HG02840 (cell line): ENCODE results near the gene TMEM132C.

ENCODE experiments used
- ATAC-seq: cut with Tn5 transposase; IDR thresholded peaks from one replicate; pipeline ENCODE4 v1.9.1; 2021; ENCODE audit warnings: mild to moderate bottlenecking, moderate library complexity, moderate number of reproducible peaks; ENCODE audit not compliant: unreplicated experiment, low FRiP score

Gene TMEM132C

GRCh38 chr12:128643155-128643554 is 376.2 kb downstream of the TMEM132C start:
- ATAC-seq: no peak

DNA sequence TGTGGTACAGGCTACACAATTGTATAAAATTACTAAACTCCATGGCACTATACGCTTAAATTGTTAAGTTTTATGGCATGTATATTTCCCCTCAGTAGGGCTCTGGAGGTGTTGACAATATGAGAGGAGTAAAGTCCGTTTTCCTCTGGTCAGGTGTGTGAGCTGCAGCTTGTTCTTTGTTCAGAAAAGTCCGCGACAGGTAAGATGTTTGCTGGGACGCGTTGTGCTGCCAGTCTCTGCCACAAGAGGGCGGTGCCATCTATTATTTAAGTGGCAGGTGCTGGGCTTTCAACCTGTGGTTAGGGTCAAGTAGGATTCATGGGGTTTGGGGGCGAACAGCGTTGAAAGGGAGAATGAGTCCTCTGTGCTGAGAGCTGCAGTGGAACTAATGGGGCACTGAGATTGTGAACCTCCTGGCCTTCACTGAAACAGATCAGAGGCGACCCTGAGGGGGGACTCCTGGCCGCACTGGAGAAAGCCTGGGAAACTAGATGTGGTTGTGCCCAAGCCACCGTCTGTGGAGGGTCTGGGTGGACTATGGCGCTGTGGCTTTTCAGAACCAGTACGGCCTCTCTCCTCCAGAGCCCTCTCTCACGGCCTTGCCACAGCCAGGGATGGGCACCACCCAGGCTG is 377.8 kb downstream of the TMEM132C start:
- no peak for ATAC-seq

- ATAC-seq: no peak
Observed at GRCh38 chr12:128649902-128650301, 382.9 kb downstream of the TMEM132C start.

GRCh38 chr12:128652136-128652751 is 385.3 kb downstream of the TMEM132C start:
- ATAC-seq: no peak

DNA sequence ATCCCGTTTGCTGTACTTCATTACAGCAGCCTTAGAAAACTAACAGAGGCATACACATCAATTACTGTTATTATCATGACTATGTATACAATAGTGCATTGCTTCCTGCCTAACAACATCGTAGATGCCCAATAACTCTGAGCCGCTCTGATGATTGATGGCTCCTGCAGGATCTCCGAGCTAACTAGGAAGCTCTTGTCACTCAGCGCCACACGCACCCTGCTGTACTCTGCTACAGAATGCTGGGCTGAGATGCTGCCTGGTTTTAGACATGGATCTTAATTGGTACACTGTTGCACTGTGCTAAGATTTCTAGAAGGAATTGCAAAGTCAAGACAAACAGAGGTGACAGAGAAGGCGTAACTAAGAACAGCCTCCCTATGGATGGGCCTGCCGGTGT is 387.5 kb downstream of the TMEM132C start:
- no peak for ATAC-seq

- ATAC-seq: no peak
Observed at GRCh38 chr12:128657378-128657777, 390.4 kb downstream of the TMEM132C start.

DNA sequence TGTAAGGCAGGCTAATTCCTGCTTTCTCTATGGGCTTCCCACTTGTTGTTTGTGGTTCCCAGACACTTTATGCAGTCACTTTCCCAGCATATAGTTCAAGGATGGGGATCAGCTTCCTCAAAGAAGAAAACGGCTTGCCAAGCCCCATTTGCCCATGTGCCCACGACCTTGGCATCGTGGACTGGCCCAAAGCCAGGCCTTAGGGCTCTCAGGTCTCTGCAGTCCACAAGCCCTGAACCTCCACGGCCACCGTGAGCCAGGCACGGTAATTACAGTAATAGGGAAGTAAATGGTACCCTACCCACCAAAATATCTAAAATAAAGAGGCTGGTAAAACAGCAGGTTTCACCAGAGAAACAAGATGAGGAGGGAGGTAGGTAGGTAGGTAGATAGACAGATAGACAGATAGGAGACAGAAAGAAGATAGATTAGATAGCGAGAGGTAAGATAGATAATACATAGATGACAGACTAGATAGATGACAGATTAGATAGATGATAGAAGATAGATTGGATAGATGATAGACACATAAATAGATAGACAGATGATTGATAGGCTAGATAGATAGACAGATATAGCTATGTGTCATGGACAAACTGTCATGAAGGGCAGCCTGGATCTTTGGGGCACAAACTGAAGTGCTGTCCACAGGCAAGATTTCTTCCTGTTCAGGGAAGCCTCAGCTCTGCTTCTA is 393.7 kb downstream of the TMEM132C start:
- no peak for ATAC-seq

- no peak for ATAC-seq
Observed at GRCh38 chr12:128661226-128661569, 394.2 kb downstream of the TMEM132C start.

- ATAC-seq: no peak
Observed at GRCh38 chr12:128662101-128662500, 395.1 kb downstream of the TMEM132C start.

DNA sequence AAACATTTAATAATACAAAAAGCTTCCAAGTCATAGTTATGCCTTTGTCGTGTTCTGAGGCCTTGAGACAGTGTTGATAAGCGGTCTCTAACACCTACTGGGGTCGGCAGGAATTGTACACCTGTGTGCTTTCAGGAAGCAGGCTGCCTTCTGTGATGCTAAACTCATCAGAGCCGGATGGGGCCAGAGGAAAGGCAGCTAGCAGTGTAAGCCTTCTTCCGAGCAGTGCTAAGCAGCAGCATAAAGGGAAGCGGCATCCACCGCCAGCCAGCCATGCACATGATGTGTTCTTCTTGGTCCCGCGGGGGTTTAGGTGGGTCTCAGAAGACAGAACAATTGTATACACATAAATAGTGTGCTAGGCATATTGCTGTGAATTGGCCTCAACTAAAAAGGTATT is 397.5 kb downstream of the TMEM132C start:
- no peak for ATAC-seq

DNA sequence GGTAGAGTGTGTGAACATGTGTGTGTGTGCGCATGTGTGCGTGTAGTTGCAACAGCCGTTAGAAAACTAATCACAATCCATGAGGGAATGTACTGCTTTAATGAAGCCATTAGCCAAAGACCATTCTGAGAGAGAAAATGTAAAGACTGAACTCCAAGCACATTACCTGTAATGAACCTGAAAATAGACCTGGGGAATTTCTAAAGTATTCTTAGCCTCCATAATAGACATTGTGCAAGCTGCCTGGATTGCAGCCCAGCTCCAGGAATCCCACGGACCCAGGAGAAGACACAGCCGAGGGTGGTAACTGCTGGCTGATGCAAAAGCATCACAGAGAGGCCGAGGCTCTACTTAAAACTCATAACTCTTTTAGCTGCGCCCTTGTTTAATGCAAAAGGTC is 400.2 kb downstream of the TMEM132C start:
- no peak for ATAC-seq

DNA sequence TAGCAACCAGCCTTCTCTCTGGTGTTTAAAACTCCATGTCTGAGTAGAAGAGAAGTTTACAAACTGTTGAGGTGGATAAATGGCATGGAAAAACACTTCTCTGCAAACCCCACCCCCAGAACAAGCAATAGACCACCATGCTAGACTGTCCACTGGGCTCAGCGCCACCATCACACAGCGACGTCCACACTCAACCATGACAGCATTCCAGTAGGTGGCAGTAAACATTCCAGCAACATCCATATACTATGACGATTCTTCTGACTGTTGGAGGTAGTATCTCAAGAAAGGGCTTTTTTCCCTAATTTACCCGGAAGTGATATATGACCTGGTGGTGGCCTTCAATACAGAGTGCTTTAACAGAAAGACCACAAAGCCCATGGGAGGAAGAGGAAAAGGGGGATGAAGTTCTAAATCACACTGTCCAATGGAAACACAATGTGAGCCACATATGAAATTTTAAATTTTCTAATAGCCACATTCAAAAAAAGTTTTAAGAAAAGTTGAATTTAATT is 404.6 kb downstream of the TMEM132C start:
- ATAC-seq: no peak

DNA sequence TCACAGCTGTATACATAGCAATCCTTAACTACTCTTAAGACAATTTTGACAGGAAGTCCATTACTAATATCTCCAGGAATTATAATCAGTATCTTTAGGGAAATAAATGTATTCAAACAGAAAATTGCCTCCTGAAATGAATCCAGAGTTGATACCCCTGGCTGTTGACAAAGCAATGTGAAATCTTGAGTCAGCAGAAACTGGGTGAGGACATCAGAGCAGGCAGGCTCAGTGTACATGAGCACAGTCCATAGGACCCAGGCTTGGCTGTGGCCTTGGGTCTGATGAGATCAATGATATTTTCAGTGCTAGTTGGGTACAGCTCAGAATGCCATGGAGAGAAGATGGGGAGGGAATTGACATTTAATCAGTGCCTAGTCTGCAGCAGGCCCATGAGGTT is 405.5 kb downstream of the TMEM132C start:
- no peak for ATAC-seq

DNA sequence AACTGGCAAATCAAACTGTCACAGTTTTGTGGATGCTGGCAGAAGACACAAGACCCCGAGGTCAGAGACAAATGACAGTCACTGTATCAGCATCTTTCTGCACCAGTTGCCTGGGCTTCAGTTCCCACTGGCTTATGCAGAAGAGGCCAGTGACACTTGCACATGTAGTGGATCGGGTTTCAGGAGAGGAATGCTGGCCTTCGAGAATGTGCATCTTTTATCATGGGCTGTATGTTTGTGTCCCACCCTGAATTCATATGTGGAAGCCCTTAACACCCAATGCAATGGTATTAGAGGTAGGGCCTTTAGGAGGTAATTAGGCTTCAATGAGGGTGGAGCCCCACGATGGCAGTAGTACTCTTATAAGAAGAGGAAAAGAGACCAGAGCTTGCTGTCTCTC is 405.9 kb downstream of the TMEM132C start:
- no peak for ATAC-seq

DNA sequence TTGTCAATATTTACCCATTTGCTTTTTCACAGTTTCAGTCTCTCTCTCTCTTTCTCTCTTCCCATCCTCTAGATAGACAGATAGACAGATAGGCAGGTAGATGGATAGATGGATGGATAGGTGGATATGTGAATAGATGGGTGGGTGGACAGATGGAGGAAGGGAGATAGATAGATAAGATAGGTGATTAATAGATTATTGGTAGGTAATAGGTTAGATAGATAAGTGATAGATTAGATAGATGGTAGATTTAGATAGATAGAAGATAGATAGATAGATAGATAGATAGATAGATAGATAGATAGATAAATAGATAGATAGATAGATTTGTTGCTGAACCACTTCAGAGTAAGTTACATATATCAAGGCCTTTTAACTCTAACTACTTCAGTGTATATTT is 408.6 kb downstream of the TMEM132C start:
- ATAC-seq: no peak

DNA sequence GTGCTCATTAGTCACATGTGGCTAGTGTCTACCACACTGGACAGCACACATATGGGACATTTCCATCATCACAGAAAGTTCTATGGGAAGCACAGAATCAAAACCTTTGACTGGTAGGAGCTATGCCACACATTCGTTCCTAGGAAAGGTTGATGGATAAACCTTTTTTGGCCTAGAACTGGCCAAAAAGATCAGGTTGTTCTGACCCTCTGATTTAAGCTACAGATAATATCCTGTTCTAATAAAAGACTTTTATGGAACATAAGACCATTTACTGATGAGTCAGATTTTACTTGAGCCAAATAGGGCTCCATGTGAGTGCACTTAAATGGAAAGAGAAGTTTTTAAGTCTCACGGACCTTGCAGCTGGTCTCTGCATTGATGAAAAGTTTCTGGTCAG is 413.6 kb downstream of the TMEM132C start:
- ATAC-seq: no peak

- ATAC-seq: no peak
Observed at GRCh38 chr12:128682548-128683275, 415.7 kb downstream of the TMEM132C start.

GRCh38 chr12:128684352-128684751 is 417.4 kb downstream of the TMEM132C start:
- ATAC-seq: no peak

GRCh38 chr12:128685903-128686475 is 419.0 kb downstream of the TMEM132C start:
- no peak for ATAC-seq

DNA sequence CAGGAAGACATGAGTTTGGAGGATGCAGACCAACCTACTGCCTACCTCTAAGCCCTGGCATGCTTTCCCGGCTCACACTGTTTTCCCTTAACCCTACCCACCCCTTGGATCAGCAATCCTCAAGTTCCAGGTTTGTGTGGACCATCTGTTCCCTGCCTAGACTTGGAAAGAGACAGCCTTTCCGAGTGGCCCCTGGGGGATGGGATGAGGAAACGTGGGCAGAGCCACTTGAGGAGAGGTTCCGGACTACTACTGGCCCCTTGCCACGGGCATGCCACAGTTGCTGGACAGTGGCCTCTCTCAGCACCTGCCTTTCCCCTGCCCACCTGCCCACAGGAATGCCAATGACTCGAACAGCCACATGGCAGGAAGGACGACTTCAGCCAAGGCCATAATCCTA is 420.9 kb downstream of the TMEM132C start:
- ATAC-seq: no peak

GRCh38 chr12:128690641-128691040 is 423.7 kb downstream of the TMEM132C start:
- ATAC-seq: no peak
